ENCODE measurements around the gene NRAS.

- TF ChIP-seq CTCF (optimal IDR thresholded peaks at IDR 0.05 in 1 of 3, IDR thresholded peaks at IDR 0.05 in 1 of 3, conservative IDR thresholded peaks at IDR 0.05 in 1 of 3; ENCODE audit: extremely low read depth in 1 of 3, insufficient read depth in 2 of 3, low read length in 3 of 3) (no peak), EZH2 (IDR thresholded peaks at IDR 0.05; ENCODE audit: low read length) (no peak)
These were observed 23.8 kb upstream of the NRAS start for GRCh38 chr1:114740331-114740730.
